ENCODE measurements around the gene TMEM201. TPM values are rescaled to one million over a fixed set of nuclear protein-coding genes. Genes with fewer than 3 reads are reported as not detected.

The TMEM201 gene
- total and polyA plus RNA-seq, 2 of the 8 experiments (the other 6 are each of a cell fraction or from before 2014, with no cell fraction given): 8.2 to 27.1 TPM

- Histone ChIP-seq H3K79me1 (ENCODE audit: low read depth, low read length) (peaks cover 15% of the 10 kb centered on the region), H3K27me3 (replicated peaks in 1 of 4; ENCODE audit: control insufficient read depth in 3 of 4, extremely low read depth in 1 of 4, insufficient read depth in 3 of 4, low read length in 3 of 4) (no peaks in the 10 kb centered on the region), H3K14ac (ENCODE audit: insufficient read length) (no peak overlapping the region), H4K8ac (ENCODE audit: extremely low read depth, insufficient read depth, low read length) (no peak overlapping the region), H4K20me1 (replicated peaks in 1 of 2; ENCODE audit: control insufficient read depth in 1 of 2, insufficient read depth in 2 of 2, low read length in 2 of 2) (peaks cover 16 to 20% of the 10 kb centered on the region in 2 experiments), H2BK12ac (ENCODE audit: low read depth, low read length) (no peak overlapping the region), H3K4me3 (ENCODE audit: extremely low read depth in 1 of 4, insufficient read depth in 2 of 4, low read depth in 3 of 4, low read length in 4 of 4) (no peak overlapping the region), H3K18ac (ENCODE audit: extremely low read depth, low read length) (no peak overlapping the region), H3K36me3 (ENCODE audit: control insufficient read depth in 2 of 4, insufficient read depth in 4 of 4, low read length in 3 of 4) (peaks cover 6 to 28% (median 19%) of the 10 kb centered on the region in 4 experiments; a peak in 7 of 8 replicates), H3K27ac (ENCODE audit: low read depth, low read length) (no peak overlapping the region), H2BK20ac (ENCODE audit: low read length) (no peak overlapping the region), H2AK5ac (ENCODE audit: low read depth, low read length) (no peak overlapping the region), H2BK5ac (ENCODE audit: low read depth, low read length) (no peak overlapping the region), H3K9ac (replicated peaks in 1 of 4; ENCODE audit: extremely low read depth in 1 of 4, low read depth in 3 of 4, low read length in 3 of 4) (no peak overlapping the region), H4K5ac (ENCODE audit: insufficient read length, low read depth, low read length) (no peak overlapping the region), H3K56ac (replicated peaks; ENCODE audit: insufficient read length, low read depth, low read length) (no peak overlapping the region), H2BK120ac (replicated peaks; ENCODE audit: low read depth, low read length) (no peak overlapping the region), H3K9me3 (ENCODE audit: insufficient read depth in 2 of 2, low read depth in 1 of 2, low read length in 1 of 2) (no peaks in the 10 kb centered on the region), H3K23me2 (ENCODE audit: low read depth, low read length) (no peaks in the 10 kb centered on the region), H4K91ac (replicated peaks; ENCODE audit: insufficient read length, low read length) (no peak overlapping the region), H2AFZ (ENCODE audit: low read length) (no peak overlapping the region), H3K4ac (replicated peaks; ENCODE audit: insufficient read length, low read depth, low read length) (no peak overlapping the region), H3K4me1 (replicated peaks in 1 of 4; ENCODE audit: control insufficient read depth in 3 of 4, insufficient read depth in 4 of 4, low read length in 3 of 4) (peaks cover 0 to 8% (median 6%) of the 10 kb centered on the region in 4 experiments; a peak in 5 of 7 replicates), H3K79me2 (ENCODE audit: control insufficient read depth in 1 of 2, insufficient read depth in 2 of 2, low read length in 2 of 2) (peaks cover 4 to 29% of the 10 kb centered on the region in 2 experiments; a peak in 3 of 4 replicates), H3K23ac (ENCODE audit: insufficient read length) (no peak overlapping the region), H2BK15ac (ENCODE audit: low read length) (no peak overlapping the region), H3K4me2 (ENCODE audit: insufficient read depth in 1 of 2, low read depth in 2 of 2, low read length in 2 of 2) (no peak overlapping the region)
- DNase-seq (ENCODE audit: low read depth in 1 of 2, low spot score in 2 of 2) (no peak), FAIRE-seq (no peak)
- ChIA-PET CTCF (ENCODE audit: partially characterized antibody) (interaction anchor here (0.5 to 3.3 kb wide), 3 partner anchors 18 to 82 kb away, joined by 3 to 19 read pairs (median 3); no protein-coding TSS in a partner anchor), POLR2A (ENCODE audit: partially characterized antibody) (interaction anchor here (1.1 kb wide), 1 partner anchor 9 kb away, joined by 3 read pairs; no protein-coding TSS in a partner anchor)
- WGBS, 2 experiments (ENCODE audit: extremely low coverage in 1 of 2, insufficient coverage in 1 of 2, insufficient read length in 1 of 2, insufficient replicate concordance in 2 of 2, low coverage in 1 of 2, low lambda C conversion rate in 2 of 2, missing lambda C conversion rate in 1 of 2): 85% methylated on average over 18 of the region's 18 CpGs; no CpG with 5 or more reads in 1 of the 2 experiments
- TF ChIP-seq TAF7 (optimal IDR thresholded peaks at IDR 0.05; ENCODE audit: borderline replicate concordance, low read depth, low read length) (no peak), USF2 (IDR thresholded peaks at IDR 0.05; ENCODE audit: low read length) (no peak)
These were observed 9.6 kb downstream of the TMEM201 start for GRCh38 chr1:9598316-9598700.
